ACC112 (cell line): ENCODE data around the gene FOXD4L3.
"Not testable (repeated sequence)": the region's sequence is repeated elsewhere in the genome, so short reads cannot be mapped to it uniquely, and the experiment has no call there.

Source experiments
- H2AFZ ChIP-seq: fragments of 200-600 bp; sonication (generic); one replicate; pipeline ENCODE4 v1.6.0; 2017; ENCODE audit warnings: antibody characterized with exemption, low read length; ENCODE audit not compliant: unreplicated experiment
- H3K27ac ChIP-seq: fragments of 200-600 bp; sonication (generic); 2 replicates; pipeline ENCODE4 v1.5.1; 2014; ENCODE audit warnings: low read depth, mild to moderate bottlenecking, antibody characterized with exemption, low read length, moderate library complexity
- H3K27me3 ChIP-seq: fragments of 200-600 bp; sonication (generic); 2 replicates; pipeline ENCODE4 v1.6.1; 2014; ENCODE audit warnings: mild to moderate bottlenecking, antibody characterized with exemption, low read length, moderate library complexity, mixed read lengths; ENCODE audit not compliant: insufficient read depth
- H3K36me3 ChIP-seq: fragments of 200-600 bp; sonication (generic); 2 replicates; pipeline ENCODE4 v1.6.1; 2016; ENCODE audit warnings: mild to moderate bottlenecking, antibody characterized with exemption, low read length, moderate library complexity, mixed read lengths; ENCODE audit not compliant: insufficient read depth
- H3K4me1 ChIP-seq: fragments of 200-600 bp; sonication (generic); one replicate; pipeline ENCODE4 v1.6.1; 2016; ENCODE audit warnings: low read length, mixed read lengths; ENCODE audit not compliant: insufficient read depth, unreplicated experiment, control insufficient read depth
- H3K4me3 ChIP-seq: fragments of 200-600 bp; sonication (generic); 2 replicates; pipeline ENCODE4 v1.5.1; 2014; ENCODE audit warnings: mild to moderate bottlenecking, low read depth, low read length
- H3K79me2 ChIP-seq: fragments of 200-600 bp; sonication (generic); one replicate; pipeline ENCODE4 v1.6.0; 2016; ENCODE audit warnings: low read length; ENCODE audit not compliant: control insufficient read depth, unreplicated experiment, insufficient read depth

The FOXD4L3 gene

GRCh38 chr9:68351689-68352088, 49.0 kb downstream of the FOXD4L3 start:
- not testable (repeated sequence) for H3K27me3 ChIP-seq, H3K36me3 ChIP-seq, H3K4me1 ChIP-seq, H3K27ac ChIP-seq, H2AFZ ChIP-seq, H3K79me2 ChIP-seq, H3K4me3 ChIP-seq
